GM21786 (cell line): ENCODE results near the gene KTN1.

Experiments
- ATAC-seq: cut with Tn5 transposase; IDR thresholded peaks from one replicate; pipeline ENCODE4 v1.9.1; 2021; ENCODE audit not compliant: unreplicated experiment

KTN1 gene

DNA sequence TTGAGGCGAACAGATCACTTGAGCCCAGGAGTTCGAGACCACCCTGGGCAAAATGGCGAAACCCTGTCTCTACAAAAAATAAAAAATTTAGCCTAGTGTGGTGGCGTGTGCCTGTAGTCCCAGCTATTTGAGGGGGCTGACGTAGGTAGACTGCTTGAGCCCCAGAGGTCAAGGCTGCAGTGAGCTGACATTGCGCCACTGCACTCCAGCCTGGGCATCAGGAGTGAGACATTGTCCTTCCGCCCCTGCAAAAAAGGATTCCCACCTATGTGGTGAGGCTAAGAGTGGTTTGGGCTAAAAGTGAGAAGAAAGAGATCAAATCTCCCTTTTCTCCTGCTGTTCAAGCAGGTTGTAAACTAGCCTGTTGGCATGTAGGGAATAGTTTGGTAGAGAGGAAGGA, 5.0 kb upstream of the KTN1 start:
- ATAC-seq, result no peak

DNA sequence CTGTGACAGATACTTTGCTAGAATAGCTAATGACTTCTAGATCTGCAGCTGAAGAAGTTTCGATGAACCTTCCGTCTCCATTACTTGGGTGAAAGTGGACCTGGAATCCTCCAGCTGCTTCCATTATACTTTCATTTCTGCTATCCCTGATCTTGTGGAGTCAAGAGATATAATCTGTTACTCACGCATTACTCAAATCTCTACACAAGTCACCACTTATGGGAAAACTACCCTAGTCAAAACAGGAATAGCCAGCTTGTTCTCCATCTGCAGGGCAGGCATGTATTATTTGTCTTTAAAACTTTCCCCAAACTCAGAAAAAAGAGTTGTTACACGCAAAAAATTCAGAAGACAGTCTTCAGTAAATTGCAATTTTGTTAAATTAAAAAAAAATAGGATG, 2.8 kb upstream of the KTN1 start:
- no peak for ATAC-seq

DNA sequence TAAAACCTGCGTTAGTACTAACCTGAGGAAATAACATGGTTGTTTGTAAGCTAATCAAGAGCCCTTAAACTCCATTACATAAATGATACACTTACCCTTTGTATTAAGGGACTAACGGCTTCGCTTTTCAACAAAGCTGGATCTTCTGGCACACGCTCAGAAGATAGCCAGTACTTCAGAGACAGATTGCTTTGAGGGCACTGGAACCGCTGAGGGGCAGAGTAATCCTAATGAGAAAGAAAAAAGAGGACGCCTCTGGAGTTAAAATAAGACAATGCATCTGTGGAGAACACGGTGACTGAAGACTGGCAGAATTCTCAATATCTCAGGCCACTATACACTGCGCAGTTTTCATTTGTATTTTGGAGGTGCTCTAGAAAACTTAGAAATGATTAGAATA, 1.5 kb upstream of the KTN1 start:
- ATAC-seq, result no peak

DNA sequence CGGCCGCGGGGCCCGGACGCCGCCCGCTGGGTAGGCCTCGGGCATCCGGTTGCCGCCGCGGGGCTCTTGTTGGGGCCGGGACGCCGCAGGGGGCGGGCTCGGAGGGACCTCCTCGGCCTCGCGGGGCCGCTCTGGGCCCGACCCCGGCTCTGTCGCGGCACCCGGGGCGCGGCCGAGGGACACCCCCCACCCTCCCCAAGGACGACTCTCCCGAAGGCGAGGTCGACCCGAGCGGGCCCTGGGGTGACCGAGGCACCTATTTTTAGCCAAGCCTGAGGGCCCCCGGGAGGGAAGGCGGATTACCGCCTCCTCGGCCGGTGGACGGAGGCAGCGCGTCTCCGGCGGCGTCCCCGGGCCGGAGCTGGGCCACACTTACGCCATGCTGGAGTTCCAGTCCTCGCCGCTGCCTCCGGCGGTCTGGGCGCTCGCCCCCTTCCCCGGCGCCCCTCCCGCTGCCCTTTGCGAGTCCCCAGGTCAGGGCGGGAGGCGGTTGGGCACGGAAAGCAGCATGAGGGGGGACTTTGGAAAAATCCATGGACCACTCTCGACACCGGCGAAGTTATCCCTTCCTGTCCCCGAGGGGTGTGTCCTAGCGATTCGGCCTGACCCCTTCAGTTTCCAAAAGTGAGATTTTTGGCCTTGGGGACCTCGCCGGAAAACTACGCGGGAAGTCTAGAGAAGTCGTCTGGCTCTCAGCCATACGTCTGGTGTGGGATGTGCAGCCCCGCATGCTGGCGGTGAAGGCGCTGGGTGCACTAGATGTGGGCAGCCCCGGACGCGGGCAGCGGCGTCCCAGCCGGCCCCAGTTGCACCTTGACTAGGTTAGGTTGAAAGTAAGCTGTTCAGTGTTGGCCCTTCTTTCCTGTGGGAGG, 699 bp downstream of the KTN1 start:
- ATAC-seq, result peak; percentile 37

DNA sequence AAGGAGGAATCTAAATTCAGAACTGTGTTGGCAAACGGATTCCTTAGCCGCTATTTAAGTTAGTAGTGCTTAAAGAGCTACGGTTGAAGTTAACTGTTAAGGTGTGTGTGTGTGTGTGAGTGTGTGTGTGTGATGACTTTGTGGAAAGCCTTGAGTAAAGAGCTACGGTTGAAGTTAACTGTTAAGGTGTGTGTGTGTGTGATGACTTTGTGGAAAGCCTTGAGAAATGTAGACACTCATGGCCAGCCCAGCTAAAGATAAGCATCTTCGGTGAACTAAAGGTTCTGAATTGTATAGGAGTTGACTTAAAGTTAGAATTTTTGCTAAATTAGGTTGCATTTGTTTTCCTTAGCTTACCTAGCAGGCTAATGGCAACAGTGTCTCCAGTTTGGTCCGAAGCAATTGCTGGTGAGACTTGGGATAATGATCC, 1.4 kb downstream of the KTN1 start:
- ATAC-seq, result no peak

DNA sequence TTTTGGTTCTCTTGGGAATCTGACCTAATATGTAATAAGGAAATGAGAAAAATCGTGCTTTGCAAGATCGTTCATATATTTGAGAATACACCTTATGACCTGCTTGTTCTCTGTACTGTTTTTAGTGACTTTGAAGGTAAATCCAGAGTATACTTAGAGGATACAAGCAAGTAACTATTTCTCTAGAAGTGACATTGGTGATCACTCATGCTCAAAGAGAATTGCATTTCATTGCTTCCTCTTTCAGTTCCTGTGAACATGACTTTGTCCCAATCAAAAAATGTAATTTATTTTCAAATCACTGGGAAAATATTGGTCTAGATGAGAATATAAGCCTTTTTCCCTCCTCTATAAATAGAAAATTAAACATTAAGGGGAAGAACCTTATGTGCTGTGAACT, 2.7 kb downstream of the KTN1 start:
- peak; percentile 27 for ATAC-seq

DNA sequence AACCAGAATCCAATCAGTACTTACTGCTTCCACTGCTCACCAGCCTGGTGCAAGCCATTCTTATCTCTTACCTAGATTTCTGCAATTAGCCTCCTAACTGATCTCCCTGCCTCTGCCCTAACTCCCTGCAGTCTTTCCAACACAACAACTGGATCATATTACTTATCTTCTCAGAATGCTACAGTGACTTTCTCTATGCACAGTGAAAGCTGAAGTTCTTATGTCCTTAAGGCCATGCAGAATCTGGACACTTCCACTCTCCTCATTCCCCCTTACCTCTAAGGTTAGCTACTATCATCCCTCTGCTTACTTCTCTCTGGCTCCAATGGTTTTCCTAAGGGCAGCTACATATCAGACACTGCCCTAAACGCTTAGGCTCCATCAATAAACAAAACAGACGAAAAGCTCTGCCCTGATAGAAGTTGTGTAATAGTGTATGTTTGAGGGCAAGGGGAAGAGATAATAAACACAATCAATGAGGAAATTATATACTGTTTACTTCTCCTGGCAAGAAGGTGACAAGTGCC, 4.0 kb downstream of the KTN1 start:
- ATAC-seq, result no peak

DNA sequence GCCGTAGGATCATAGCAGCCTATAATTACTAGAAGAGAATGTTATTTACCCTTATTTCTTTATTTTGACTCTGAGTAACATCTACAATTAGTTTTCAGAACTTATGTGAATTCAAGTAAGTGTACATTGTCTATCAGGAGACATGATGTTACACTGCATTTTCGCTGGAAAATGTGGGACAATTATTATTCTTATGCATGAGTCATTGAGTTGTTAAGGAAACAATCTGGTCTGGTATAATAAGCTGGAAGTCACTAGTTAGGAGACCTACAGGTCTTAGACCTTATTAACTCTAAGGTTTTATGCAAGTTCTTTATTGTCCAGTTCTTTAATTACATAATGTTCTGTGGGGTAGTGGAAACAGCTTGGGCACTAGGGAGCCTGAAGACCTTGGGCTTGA, 5.8 kb downstream of the KTN1 start:
- ATAC-seq, result no peak

DNA sequence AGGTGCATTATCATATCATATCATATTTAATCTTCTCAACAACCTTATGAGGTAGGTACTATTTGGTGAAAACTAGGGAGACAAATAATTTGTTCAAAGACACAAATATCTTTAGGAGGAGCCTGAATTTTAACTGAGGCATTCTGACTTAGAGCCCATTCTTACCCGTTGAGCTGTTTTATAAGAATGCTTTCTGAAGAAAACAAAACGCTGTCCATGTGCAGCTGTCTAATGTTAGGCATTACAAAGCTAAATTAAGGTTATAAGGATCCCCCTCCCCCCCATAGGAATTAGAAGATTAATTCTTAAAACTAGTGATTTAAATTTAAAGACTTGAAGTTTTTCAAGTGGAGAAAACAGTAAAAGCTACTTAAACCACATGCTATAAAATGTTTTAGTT, 6.4 kb downstream of the KTN1 start:
- ATAC-seq, result no peak

DNA sequence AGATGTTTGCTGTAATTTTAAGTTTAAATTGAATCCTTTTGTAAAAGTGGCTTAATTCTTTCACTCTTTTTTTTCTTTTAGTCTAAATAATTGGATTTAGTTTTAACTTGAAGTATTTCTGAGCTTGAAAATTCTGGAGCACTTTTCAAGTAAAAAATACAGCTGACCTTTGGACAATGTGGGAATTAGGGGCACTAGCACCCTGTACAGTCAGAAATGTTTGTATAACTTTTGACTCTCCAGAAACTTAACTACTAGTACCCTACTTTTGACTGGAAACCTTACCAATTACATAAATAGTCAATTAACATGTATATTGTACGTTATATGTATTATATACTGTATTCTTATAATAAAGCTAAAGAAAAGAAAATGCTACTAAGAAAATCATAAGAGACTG, 7.8 kb downstream of the KTN1 start:
- no peak for ATAC-seq

DNA sequence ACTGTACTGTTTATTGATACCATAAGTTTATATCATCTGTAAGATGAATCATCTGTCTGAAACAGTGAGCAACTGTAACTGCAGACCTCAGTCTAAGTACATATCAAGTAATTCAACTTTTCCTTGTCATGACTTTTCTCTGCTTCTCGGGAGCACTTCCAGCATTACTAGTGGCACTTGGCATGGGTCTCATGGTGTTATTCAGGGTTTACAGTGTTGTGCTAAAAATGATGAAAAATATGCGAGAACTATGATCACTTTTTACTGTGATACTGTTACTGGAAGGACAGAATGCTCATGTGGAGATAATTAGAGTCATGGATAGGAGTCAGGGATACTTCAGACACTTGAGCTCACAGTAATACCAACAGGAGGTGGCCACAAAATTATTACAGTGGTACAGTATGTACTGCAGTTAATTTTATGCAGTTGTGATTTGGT, 8.3 kb downstream of the KTN1 start:
- ATAC-seq, result no peak

DNA sequence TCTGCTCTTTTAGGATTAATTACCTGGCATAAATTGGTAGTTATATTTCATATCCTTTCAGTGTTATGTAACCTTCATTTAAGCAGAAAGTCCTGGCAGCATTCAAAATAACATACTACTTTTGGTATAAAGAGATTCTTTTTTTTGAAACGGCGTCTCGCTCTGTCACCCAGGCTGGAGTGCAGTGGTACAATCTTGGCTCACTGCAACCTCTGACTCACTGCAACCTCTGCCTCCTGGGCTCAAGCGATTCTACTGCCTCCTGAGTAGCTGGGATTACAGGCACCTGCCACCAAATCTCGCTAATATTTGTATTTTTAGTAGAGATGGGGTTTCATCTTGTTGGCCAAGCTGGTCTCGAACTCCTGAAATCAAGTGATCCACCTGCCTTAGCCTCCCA, 9.2 kb downstream of the KTN1 start:
- ATAC-seq, result no peak

DNA sequence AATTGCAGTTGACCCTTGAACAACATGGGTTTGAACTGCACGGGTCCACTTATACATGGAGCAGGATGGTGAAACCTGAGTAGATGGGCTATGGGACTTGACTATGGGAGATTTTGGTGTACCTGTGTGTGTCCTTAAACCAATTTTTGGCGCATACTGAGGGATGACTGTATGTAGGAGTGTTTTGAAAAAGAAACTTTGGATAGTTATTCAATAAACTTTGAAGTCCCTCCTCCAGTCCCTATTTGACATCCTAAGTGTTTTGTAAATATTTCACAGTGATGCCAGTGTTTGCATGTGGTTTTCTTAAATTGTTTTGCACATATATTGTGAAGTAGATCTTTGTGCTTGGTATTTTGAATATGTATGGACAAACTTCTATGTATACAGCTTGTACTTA, 12.4 kb downstream of the KTN1 start:
- ATAC-seq, result no peak

DNA sequence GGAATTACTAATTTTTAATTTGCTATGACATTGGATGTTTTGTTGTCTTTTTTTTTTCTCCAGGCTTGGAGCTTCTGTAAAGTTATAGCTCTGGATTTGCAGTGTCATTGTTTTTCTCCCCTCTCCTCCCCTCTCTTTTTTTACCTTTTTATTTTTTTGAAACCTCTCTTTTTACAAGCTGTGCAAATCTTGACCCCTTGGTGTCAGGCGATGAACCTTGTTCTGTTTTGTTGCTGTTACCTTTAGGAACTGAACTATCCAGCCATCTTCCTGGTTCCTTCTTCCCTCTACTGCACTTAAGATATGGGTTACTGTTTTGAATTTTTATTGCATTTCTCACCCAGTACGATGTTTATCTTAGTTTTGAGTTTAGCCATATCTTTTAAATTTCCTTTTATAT, 13.7 kb downstream of the KTN1 start:
- ATAC-seq, result no peak

DNA sequence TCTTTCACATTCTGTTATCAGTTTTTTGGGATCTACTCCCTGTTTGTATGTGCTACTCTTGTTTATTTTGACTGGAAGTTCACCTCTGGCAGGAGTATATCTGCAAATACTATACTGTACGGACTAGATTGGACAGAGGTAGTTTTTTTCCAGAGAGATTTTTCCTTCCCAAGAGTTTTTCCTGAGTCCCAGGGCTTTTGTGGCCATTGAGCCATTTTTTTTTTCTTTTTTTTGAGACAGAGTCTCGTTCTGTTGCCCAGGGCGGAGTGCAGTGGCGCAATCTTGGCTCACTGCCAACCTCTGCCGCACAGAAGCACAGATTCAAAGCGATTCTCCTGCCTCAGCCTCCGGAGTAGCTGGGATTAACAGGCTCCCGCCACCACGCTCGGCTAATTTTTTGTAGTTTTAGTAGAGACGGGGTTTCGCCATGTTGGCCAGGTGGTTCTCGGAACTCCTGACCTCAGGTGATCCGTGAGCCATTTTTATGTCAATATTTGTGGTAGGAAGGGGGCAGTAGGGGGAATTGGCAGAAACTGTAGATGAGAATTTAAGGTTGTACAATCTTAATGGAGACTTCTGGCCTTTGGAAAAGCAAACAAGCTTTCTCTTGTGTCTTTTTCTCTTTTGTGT, 19.4 kb downstream of the KTN1 start:
- no peak for ATAC-seq

DNA sequence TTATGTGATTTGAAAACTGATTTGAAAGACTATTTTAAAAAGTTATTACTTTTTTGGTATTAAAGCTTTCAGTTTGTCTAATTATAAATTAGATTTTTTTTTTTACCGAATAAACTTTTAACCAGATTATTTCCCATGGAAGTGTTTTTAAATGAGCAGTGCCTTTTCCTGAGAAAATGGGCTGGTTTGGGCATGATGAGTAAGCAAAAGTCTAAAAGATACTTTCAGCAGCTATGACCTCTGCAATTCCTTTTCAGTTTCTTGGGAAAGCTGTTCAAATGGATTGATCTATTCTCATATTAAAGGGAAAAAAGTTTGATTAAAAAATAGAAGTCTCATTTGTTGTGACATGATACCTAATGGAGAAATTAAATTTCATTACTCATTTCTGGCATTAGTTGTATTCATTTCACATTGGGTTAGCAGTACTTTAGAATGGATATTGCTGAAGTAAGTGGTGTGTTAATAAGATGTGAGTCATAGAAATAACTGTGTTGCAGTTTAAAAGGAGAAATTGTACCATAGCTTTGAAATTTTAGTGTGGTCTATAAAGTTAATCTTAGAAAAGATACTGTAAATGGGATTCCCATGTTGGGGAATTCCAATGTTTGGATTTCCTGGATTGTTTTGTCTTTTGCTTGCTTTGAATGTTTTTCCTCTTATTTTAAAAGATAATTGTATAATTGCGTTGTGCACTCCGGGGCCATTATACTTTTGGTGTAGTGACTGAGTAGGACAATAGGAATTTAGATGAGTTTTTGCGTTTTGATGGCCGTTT, 21.0 kb downstream of the KTN1 start:
- no peak for ATAC-seq

DNA sequence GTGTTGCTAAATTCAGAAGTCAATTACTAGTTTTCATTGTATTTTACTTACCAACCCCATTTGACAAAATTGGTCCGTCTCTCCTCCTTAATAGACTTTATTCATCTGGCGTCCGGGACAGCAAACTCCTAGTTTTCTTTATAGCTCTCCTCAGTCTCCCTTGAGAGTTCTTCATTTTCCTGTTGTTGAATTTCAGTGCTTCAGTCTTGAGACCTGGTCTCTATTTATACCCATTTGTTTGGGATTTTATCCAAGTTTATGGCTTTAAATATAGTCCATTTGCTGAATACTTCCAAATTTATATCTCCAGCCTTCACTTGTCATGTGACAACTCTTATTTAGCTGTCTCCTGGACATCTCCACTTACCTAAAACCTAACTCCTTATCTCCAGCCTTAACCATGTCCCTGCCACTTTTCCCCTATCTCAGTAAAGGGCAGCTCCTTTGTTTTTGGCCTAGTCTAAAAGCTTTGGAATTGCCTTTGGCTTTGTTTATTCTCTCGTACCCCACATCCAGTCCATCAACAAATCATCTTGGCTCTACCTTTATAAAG, 23.5 kb downstream of the KTN1 start:
- ATAC-seq, result no peak

DNA sequence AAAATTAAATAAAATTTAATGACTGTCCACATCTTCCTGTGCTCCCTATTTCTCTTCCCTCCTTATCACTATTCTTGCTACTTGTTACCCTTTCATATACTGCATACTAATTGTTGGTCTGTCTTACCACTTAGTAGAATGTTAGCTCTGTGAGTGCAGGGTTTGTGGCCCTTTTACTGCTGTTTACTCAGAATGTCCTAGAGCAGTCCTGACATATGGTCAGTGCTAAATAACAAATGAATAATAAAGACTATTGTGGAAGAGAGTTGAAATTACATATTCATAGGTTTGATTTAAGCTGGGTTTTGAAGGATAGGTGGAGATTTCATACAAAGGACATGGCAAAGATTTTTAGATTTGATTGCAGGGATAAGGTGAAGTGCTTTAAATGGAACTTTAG, 24.5 kb downstream of the KTN1 start:
- no peak for ATAC-seq

DNA sequence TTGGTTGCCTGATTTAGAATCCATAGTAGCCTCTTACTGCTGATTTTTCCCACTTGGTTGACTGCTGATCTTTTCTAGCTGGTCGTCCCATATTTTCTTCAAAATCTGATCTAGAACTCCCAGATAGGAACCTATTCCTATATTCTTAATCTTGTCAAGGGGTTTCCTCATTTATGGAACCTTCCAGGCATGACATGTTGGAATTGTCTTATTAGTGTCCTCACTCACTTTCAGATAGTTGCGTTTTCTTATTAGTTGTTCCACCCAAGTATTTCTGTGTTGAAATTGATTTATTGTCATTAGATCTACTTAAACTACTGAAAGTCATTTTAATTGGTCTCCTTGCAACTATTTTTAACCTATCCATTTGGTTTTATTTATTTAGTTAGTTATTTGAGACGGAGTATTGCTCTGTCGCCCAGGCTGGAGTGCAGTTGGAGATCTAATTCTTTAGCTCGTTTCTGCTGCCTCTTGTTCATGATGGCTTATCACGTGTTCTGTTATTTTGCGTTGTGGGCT, 25.0 kb downstream of the KTN1 start:
- ATAC-seq, result no peak

DNA sequence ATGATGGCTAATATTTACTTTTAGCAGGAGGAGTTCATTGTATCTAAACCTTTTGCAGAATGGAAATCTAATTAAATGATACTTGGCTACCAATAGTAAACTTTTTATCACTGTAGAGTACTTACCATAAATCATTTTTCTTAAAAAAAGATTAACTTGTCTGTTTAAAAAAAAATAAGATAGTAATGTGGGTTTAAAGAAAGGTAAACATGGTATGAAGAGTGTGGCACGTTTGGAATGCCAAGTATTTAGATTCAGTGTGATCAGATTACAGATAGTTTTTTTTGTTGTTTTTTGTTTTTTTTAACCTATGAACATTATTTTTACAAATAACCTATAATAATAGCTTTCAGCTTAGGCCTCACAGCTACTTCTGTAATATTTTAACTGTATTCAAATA, 25.8 kb downstream of the KTN1 start:
- no peak for ATAC-seq

DNA sequence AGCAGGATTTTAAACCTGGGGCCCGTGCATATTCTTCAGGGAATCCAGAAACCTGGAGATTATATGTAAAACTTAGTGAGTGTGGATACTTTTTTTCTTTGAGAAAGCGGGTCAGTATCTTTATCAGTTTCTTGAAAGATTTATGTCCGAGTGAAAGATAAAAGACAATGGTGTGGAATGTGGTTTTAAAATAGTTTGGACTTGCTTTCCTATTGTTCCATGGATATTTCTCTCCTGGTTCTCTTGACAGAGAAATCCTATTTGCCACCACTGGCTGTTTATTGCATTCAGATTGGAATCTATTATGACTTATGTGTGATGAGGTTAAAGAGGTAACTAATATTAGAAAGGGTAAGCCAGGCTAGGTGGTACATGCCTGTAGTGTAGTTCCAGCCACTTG, 27.4 kb downstream of the KTN1 start:
- ATAC-seq, result no peak
